ENCODE results near the gene DNASE1L3.
"Not testable (repeated sequence)": the region's sequence is repeated elsewhere in the genome, so short reads cannot be mapped to it uniquely, and the experiment has no call there.

Gene DNASE1L3

GRCh38 chr3:58217209-58217811 lies 6.5 kb upstream of the DNASE1L3 start:
- Mint-ChIP-seq H3K36me3 (ENCODE audit: low read depth) (no peaks in the 10 kb centered on the region), H3K27me3 (no peaks in the 10 kb centered on the region), H3K9me3 (no peaks in the 10 kb centered on the region), H3K4me3 (peak overlapping the region; percentile 32), H3K27ac (no peak overlapping the region), H3K4me1 (ENCODE audit: low read depth) (peaks cover 42% of the 10 kb centered on the region)

GRCh38 chr3:58216496-58217195 lies 5.9 kb upstream of the DNASE1L3 start:
- H3K9me3 Mint-ChIP-seq = no peaks in the 10 kb centered on the region
- no peaks in the 10 kb centered on the region for H3K36me3 Mint-ChIP-seq (ENCODE audit: low read depth)
- no peak overlapping the region for H3K4me3 Mint-ChIP-seq
- H3K27me3 Mint-ChIP-seq = no peaks in the 10 kb centered on the region
- H3K4me1 Mint-ChIP-seq (ENCODE audit: low read depth) = peaks cover 42% of the 10 kb centered on the region
- no peak overlapping the region for H3K27ac Mint-ChIP-seq

- Mint-ChIP-seq H3K9me3 (no peaks in the 10 kb centered on the region), H3K4me3 (peak overlapping the region; percentile 46), H3K27me3 (peaks cover 6% of the 10 kb centered on the region), H3K27ac (peak overlapping the region; percentile 88), H3K36me3 (ENCODE audit: low read depth) (no peaks in the 10 kb centered on the region), H3K4me1 (ENCODE audit: low read depth) (peaks cover 42% of the 10 kb centered on the region)
Observed at GRCh38 chr3:58215317-58216025, 4.7 kb upstream of the DNASE1L3 start.

DNA sequence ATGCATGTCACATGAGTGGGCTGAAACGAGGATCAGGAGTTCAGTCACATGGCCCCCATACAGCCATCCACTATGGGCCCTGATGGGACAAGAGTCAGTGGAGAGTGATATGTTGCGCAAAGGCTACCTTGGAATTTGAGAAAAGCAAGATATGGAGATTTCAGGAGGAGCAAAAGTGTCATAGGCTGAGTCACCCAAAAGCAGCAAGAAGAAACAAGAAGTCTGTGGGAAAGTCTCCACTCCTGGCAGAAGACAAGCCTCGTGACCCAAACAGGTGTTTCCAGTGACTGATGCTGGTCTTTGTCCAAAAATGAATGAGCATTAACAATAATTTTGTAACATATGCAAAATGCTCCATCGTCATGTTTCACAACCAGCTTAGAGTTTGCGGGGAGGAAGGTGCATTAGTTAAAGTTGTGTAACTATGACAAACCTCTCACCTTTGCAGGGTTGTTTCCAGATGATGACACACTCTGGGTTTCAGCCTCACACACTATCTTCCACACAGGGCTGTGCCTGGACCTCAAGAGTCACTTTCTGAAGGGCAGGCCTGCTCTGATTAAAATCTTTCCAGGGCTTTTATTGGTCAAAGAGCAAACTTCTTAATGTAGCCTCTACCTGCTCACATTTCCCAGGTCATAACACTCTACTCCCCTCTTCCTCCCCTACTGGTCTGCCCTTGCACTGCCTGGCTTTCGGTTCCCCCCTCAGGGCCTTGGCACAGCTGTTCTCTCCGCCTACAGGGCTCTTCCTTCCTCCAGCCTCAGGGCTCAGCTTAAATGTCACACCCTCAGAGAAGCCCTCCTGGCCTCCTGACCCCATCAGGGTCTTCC lies 3.9 kb upstream of the DNASE1L3 start:
- H3K4me1 Mint-ChIP-seq (ENCODE audit: low read depth) = peaks cover 42% of the 10 kb centered on the region
- no peaks in the 10 kb centered on the region for H3K9me3 Mint-ChIP-seq
- peak overlapping the region; percentile 88 for H3K27ac Mint-ChIP-seq
- H3K27me3 Mint-ChIP-seq = peaks cover 11% of the 10 kb centered on the region
- peak overlapping the region; percentile 46 for H3K4me3 Mint-ChIP-seq
- H3K36me3 Mint-ChIP-seq (ENCODE audit: low read depth) = no peaks in the 10 kb centered on the region

- Mint-ChIP-seq H3K9me3 (no peaks in the 10 kb centered on the region), H3K36me3 (ENCODE audit: low read depth) (no peaks in the 10 kb centered on the region), H3K4me1 (ENCODE audit: low read depth) (peaks cover 31% of the 10 kb centered on the region), H3K4me3 (no peak overlapping the region), H3K27me3 (peaks cover 12% of the 10 kb centered on the region), H3K27ac (no peak overlapping the region)
Observed at GRCh38 chr3:58209933-58210332, 839 bp downstream of the DNASE1L3 start.

GRCh38 chr3:58207954-58208353 lies 2.8 kb downstream of the DNASE1L3 start:
- Mint-ChIP-seq H3K36me3 (ENCODE audit: low read depth) (no peaks in the 10 kb centered on the region), H3K4me3 (no peak overlapping the region), H3K27me3 (peaks cover 15% of the 10 kb centered on the region), H3K9me3 (no peaks in the 10 kb centered on the region), H3K27ac (no peak overlapping the region), H3K4me1 (ENCODE audit: low read depth) (peaks cover 23% of the 10 kb centered on the region)

DNA sequence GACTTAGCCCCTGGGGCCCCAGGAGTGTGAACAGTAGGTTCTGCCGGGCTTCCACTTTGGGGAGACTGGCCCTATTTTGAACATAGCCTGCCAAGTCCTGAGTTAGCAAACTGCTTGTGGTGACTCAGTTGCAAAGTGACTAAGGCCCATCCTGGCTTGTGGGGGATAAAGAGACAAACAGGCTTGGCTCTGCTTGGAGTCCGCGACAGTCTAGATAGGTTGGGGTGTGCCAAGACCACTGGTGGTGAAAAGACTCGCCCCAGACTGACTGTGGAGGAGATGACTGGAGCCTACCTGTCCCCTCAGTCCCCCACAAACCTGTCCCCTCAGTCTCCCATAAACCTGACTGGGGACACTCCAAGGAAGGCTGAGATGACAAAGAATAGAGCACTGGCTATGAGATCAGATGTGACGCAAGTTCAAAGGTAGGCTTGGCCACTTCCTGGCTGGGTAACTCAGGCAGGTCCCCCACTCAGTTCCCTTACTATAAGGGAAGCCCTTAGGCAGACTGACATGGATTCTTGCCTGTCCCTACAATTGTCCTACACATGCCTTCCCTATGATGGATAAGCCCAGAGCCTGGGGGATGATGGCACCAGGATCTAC lies 4.3 kb downstream of the DNASE1L3 start:
- H3K27ac Mint-ChIP-seq = peak overlapping the region; percentile 63
- no peaks in the 10 kb centered on the region for H3K9me3 Mint-ChIP-seq

GRCh38 chr3:58205981-58206380 lies 4.8 kb downstream of the DNASE1L3 start:
- Mint-ChIP-seq H3K9me3 (no peaks in the 10 kb centered on the region), H3K4me1 (ENCODE audit: low read depth) (peaks cover 34% of the 10 kb centered on the region), H3K4me3 (no peak overlapping the region), H3K27me3 (peaks cover 20% of the 10 kb centered on the region), H3K36me3 (ENCODE audit: low read depth) (no peaks in the 10 kb centered on the region), H3K27ac (no peak overlapping the region)

More for the DNA sequence above, 4.3 kb downstream of the DNASE1L3 start:
- no peaks in the 10 kb centered on the region for H3K36me3 Mint-ChIP-seq (ENCODE audit: low read depth)
- no peak overlapping the region for H3K4me3 Mint-ChIP-seq
- peaks cover 20% of the 10 kb centered on the region for H3K27me3 Mint-ChIP-seq
- peaks cover 28% of the 10 kb centered on the region for H3K4me1 Mint-ChIP-seq (ENCODE audit: low read depth)

DNA sequence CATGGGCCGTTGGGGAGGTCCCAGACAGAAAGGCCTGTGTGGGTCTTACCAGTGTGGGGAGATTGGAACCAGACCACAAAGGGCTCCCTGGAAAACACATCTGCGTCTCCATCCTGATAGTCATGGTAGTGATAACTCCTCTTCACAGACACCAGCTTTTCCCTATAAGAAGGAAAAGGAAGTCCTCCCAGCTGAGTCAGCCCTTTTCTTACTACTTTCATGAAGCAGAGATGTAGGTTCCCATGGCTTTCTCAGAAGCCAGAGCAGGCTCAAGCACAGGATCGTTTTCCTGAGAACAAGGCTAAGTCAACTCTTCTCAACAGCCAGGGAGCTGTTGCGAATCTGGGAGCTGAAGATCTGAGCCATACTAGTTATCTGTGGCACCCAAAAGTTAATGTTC lies 6.1 kb downstream of the DNASE1L3 start:
- Mint-ChIP-seq H3K4me1 (ENCODE audit: low read depth) (peaks cover 45% of the 10 kb centered on the region), H3K27ac (no peak overlapping the region), H3K36me3 (ENCODE audit: low read depth) (no peaks in the 10 kb centered on the region), H3K27me3 (peaks cover 16% of the 10 kb centered on the region), H3K9me3 (no peaks in the 10 kb centered on the region), H3K4me3 (no peak overlapping the region)

DNA sequence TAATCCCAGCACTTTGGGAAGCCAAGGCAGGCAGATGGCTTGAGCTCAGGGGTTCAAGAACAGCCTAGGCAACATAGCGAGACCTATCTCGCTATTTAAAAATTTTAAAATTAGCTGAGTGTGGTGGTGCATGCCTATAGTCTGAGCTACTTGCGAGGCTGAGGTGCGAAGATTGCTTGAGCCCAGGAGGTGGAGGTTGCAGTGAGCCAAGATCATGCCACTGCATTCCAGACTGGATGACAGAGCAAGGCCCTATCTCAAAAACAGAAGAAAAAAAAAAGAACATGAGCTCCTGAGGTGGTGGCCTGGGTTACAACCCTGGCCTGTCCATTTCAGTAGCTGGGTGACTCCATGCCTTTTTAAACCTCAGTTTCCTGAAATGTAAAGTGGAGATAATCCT lies 7.2 kb downstream of the DNASE1L3 start:
- no peak overlapping the region for H3K4me3 Mint-ChIP-seq
- no peaks in the 10 kb centered on the region for H3K9me3 Mint-ChIP-seq
- no peaks in the 10 kb centered on the region for H3K36me3 Mint-ChIP-seq (ENCODE audit: low read depth)
- H3K4me1 Mint-ChIP-seq (ENCODE audit: low read depth) = peaks cover 47% of the 10 kb centered on the region
- peaks cover 17% of the 10 kb centered on the region for H3K27me3 Mint-ChIP-seq
- H3K27ac Mint-ChIP-seq = no peak overlapping the region

- H3K4me3 Mint-ChIP-seq = no peak overlapping the region
- H3K9me3 Mint-ChIP-seq = no peaks in the 10 kb centered on the region
- peaks cover 17% of the 10 kb centered on the region for H3K27me3 Mint-ChIP-seq
- peak overlapping the region; percentile 72 for H3K27ac Mint-ChIP-seq
- H3K4me1 Mint-ChIP-seq (ENCODE audit: low read depth) = peaks cover 53% of the 10 kb centered on the region
- no peaks in the 10 kb centered on the region for H3K36me3 Mint-ChIP-seq (ENCODE audit: low read depth)
Observed at GRCh38 chr3:58202917-58203360, 7.8 kb downstream of the DNASE1L3 start.

- not testable (repeated sequence) for H3K36me3 Mint-ChIP-seq (ENCODE audit: low read depth); H3K27ac Mint-ChIP-seq; H3K4me3 Mint-ChIP-seq; H3K9me3 Mint-ChIP-seq
- H3K27me3 Mint-ChIP-seq = peaks cover 17% of the 10 kb centered on the region
- H3K4me1 Mint-ChIP-seq (ENCODE audit: low read depth) = peaks cover 54% of the 10 kb centered on the region
Observed at GRCh38 chr3:58201451-58201850, 9.3 kb downstream of the DNASE1L3 start.

GRCh38 chr3:58200846-58201355 lies 9.9 kb downstream of the DNASE1L3 start:
- Mint-ChIP-seq H3K27ac (no peak overlapping the region), H3K4me3 (no peak overlapping the region), H3K27me3 (peaks cover 17% of the 10 kb centered on the region)

DNA sequence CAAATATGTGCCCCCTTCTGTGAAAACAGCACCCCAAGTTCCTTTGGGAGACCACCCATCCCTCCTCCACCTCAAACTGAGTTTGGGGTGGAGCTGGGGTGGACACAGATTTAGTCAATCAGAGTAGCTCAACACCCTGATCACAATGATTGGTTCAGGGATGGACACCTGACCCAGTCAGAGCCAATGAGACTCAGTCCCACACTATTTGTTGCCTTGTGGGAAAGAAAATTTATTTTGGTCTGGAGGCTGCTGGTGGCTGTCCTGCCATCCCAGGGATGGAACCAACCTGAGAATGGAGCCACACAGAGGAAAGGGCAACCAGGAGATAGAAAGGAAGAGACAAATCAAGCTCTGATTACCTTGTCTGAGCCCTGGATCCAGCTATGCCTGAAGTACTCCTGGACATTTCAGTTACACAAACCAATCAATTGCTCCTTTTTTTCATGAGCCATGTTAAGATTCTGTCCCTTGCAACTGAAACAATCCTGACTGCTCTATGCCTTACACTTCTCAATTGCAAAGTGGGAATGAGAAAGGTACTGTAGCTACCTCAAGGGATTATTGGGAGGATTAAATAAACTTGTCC lies 10.6 kb downstream of the DNASE1L3 start:
- H3K27ac Mint-ChIP-seq = no peak overlapping the region
- no peak overlapping the region for H3K4me3 Mint-ChIP-seq
- H3K36me3 Mint-ChIP-seq (ENCODE audit: low read depth) = no peaks in the 10 kb centered on the region
- H3K4me1 Mint-ChIP-seq (ENCODE audit: low read depth) = peaks cover 42% of the 10 kb centered on the region
- no peaks in the 10 kb centered on the region for H3K9me3 Mint-ChIP-seq
- peaks cover 17% of the 10 kb centered on the region for H3K27me3 Mint-ChIP-seq

More at GRCh38 chr3:58200846-58201355, 9.9 kb downstream of the DNASE1L3 start:
- Mint-ChIP-seq H3K36me3 (ENCODE audit: low read depth) (no peaks in the 10 kb centered on the region), H3K4me1 (ENCODE audit: low read depth) (peaks cover 49% of the 10 kb centered on the region), H3K9me3 (no peaks in the 10 kb centered on the region)
